Activated CD4-positive, alpha-beta T cell treated with anti-CD3 and anti-CD28 coated beads, Interleukin-2, amount 10 ng/mL, durations not matched to agents 7 days and 5 days (primary cell): Measurements from ENCODE around the gene COQ7. TPM values are rescaled to one million over a fixed set of nuclear protein-coding genes. Genes with fewer than 3 reads are reported as not detected.

Source experiments
- CTCF ChIA-PET: fragments of 350-600 bp; sonication (Branson Sonifier 250); formaldehyde crosslinking; loops from one replicate; lab custom pipeline; 2021; ENCODE audit warnings: antibody characterized with exemption; lab: Charles Lee
- POLR2A ChIA-PET: fragments of 350-600 bp; sonication (Branson Sonifier 250); formaldehyde crosslinking; loops from one replicate; lab custom pipeline; 2021; ENCODE audit warnings: antibody characterized with exemption; lab: Charles Lee
- DNase-seq: peaks from one replicate; pipeline ENCODE4 v3.0.0-alpha.2; 2020
- H3K27ac Mint-ChIP-seq: one replicate; pipeline ENCODE4 v1.8.0; 2021; ENCODE audit warnings: mild to moderate bottlenecking, moderate library complexity, mixed read lengths
- H3K27me3 Mint-ChIP-seq: one replicate; pipeline ENCODE4 v1.8.0; 2021; ENCODE audit warnings: mixed read lengths
- H3K36me3 Mint-ChIP-seq: one replicate; pipeline ENCODE4 v1.8.0; 2021; ENCODE audit warnings: low read depth, mixed read lengths
- H3K4me1 Mint-ChIP-seq: one replicate; pipeline ENCODE4 v1.8.0; 2021; ENCODE audit warnings: mixed read lengths
- H3K4me3 Mint-ChIP-seq: one replicate; pipeline ENCODE4 v1.8.0; 2021; ENCODE audit warnings: mild to moderate bottlenecking, moderate library complexity, mixed read lengths
- H3K9me3 Mint-ChIP-seq: one replicate; pipeline ENCODE4 v1.8.0; 2021; ENCODE audit warnings: mixed read lengths
- total RNA-seq, 2 experiments: library from RNA; stranded (reverse); gene quantifications; one replicate each; pipeline ENCODE4 v1.2.3, GENCODE V29; 2021

COQ7 gene
- total RNA-seq, result 10 to 100 TPM; 11.6 to 15.3 TPM

DNA sequence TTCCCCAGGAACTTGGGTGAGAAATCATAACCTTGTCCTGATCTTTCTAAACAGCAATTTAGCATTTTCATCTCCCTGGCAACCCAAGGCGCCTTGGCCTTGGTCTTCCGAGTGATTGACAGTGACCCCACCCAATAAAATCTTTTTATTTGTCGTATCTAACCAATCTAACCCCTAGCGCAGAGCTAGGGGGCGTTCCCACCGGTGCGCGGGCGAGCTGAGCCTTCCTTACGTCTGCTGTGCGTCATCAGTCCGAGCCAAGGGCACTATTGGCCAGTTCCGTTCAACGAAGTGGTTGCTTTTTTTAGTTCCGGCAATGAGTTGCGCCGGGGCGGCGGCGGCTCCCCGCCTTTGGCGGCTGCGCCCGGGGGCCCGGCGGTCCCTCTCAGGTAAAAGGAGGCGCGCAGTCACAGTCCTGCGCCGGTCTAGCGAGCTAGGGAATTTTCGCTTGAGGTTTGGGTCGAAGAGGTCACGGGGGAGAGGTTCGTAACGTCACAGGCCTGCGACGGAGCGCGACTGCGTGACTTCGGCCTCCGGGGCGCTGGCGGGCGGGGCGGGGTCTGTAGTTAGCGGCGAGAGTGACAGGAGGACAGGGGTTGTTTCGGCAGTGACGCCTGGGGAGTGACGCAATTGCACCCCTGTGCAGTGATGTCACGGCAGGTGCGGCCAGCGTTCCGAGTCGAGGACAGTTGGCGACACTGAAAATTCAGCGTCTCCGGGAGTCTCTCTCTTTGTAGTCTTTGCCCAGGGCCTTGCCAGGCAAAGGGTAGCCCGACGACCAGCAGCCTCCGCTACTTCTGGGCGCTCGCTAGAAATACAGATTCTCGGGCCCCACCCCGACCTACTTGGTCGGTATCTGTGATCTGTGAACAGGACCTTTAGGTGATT lies at the start of gene COQ7:
Gene COQ7 (plus strand): TSS at position 266 of the 888 bp plus-strand sequence. CDS start 51 bp downstream, at position 317.
- H3K4me1 Mint-ChIP-seq, result peaks cover 17% of the 10 kb centered on the region
- H3K4me3 Mint-ChIP-seq, result peak within 1 kb of the TSS; percentile 89
- H3K36me3 Mint-ChIP-seq, result no peaks in the 10 kb centered on the region
- peak within 1 kb of the TSS; percentile 100 for H3K27ac Mint-ChIP-seq
- no peaks in the 10 kb centered on the region for H3K27me3 Mint-ChIP-seq
- POLR2A ChIA-PET, result interaction anchor here (0.8 kb wide), 1 partner anchor 266 kb away, joined by 3 read pairs; the partner anchor contains the start of gene ARL6IP1
- CTCF ChIA-PET, result interaction anchor here (0.8 to 1.4 kb wide), 7 partner anchors 8 to 488 kb away, joined by 3 read pairs; partner anchors contain the start of gene VPS35L
- DNase-seq, result peak; percentile 98
- H3K9me3 Mint-ChIP-seq, result no peaks in the 10 kb centered on the region

DNA sequence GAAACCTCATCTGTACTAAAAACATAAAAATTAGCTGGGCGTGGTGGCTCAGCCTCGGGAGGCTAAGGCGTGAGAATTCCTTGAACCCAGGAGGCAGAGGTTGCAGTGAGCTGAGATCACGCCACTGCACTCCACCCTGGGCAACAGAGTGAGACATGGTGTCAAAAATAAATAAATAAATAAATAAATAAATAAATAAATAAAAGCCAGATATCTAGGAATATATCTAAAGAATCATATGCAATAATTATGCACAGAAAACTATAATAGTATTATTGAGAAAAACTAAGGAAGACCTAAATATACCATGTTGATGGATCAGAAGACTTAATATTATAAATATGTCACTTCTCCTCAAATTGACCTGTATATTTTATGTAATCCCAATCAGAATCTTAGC lies 46.7 kb upstream of the COQ7 start:
- ChIA-PET POLR2A (no interaction called here), CTCF (interaction anchor here (0.8 to 1.0 kb wide), 2 partner anchors 145 to 481 kb away, joined by 3 read pairs; no protein-coding TSS in a partner anchor)
- no peak overlapping the region for H3K27ac Mint-ChIP-seq
- H3K4me3 Mint-ChIP-seq, result no peak overlapping the region
- no peaks in the 10 kb centered on the region for H3K4me1 Mint-ChIP-seq
- DNase-seq, result no peak
- no peaks in the 10 kb centered on the region for H3K9me3 Mint-ChIP-seq
- no peaks in the 10 kb centered on the region for H3K36me3 Mint-ChIP-seq
- H3K27me3 Mint-ChIP-seq, result no peaks in the 10 kb centered on the region

DNA sequence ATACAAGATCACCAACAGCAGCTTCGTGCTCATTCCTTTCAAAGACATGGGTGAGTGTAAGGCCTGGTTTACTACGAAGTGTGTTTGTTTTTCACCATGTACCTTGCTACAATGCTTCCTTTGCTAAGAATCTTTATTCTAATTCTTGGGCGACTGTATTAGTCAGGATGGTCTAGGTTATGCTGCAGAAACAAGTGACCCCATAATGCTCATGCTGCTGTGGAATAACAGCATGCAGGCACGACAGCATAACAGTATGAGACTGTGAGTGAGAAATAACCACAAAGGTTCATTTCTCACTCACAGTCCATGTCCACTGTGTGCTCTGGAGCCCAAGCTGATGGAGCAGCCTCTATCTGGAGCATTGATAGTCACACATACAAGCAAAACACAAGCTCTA lies 45.7 kb upstream of the COQ7 start:
- Mint-ChIP-seq H3K36me3 (no peaks in the 10 kb centered on the region), H3K27me3 (no peaks in the 10 kb centered on the region), H3K9me3 (no peaks in the 10 kb centered on the region), H3K27ac (no peak overlapping the region), H3K4me1 (no peaks in the 10 kb centered on the region), H3K4me3 (no peak overlapping the region)
- DNase-seq, result no peak
- ChIA-PET CTCF (no interaction called here), POLR2A (no interaction called here)

DNA sequence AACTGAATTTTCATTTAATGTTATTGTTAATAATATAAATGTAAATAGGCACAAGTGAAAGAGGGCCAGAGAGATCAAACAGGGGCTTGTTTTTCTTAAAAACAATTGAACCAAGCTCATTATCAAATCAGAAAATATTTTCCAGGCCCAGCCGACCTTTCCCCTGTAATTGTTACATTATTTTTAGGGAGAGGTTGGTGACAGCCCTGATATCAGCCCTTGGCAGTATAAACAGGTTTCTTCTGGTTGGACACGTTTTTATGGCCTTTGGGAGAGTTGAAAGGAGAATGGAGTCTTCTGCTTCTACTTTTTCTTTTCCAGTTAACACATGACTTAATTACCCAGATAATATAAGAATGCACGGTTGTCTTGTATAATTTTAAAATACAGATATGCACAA lies 40.0 kb upstream of the COQ7 start:
- H3K27ac Mint-ChIP-seq, result no peak overlapping the region
- H3K4me3 Mint-ChIP-seq, result no peak overlapping the region
- POLR2A ChIA-PET, result no interaction called here
- DNase-seq, result no peak
- no peaks in the 10 kb centered on the region for H3K36me3 Mint-ChIP-seq
- no peaks in the 10 kb centered on the region for H3K9me3 Mint-ChIP-seq
- no peaks in the 10 kb centered on the region for H3K4me1 Mint-ChIP-seq
- no peaks in the 10 kb centered on the region for H3K27me3 Mint-ChIP-seq
- CTCF ChIA-PET, result no interaction called here

DNA sequence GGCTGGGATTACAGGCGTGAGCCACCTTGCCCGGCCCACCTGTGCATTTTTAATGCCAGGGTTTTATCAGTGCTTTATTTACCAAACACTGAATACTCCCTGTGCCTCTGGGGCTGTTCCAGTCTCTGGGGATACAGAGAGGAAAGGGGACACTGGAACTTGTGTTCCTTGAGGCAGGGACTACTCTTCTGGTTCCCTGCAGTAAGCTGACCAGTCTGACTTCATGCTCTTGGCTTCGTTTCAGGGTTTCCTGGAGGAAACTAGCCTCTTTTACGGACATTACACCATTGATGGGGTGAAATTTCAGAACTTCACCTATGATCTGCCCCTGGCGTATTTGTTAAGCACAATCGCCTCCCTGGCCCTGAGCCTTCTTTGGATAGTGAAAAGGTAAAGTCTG lies 37.4 kb upstream of the COQ7 start:
- Mint-ChIP-seq H3K36me3 (no peaks in the 10 kb centered on the region), H3K4me3 (no peak overlapping the region), H3K27me3 (no peaks in the 10 kb centered on the region), H3K4me1 (no peaks in the 10 kb centered on the region), H3K9me3 (no peaks in the 10 kb centered on the region), H3K27ac (no peak overlapping the region)
- CTCF ChIA-PET, result no interaction called here
- DNase-seq, result no peak
- POLR2A ChIA-PET, result no interaction called here

DNA sequence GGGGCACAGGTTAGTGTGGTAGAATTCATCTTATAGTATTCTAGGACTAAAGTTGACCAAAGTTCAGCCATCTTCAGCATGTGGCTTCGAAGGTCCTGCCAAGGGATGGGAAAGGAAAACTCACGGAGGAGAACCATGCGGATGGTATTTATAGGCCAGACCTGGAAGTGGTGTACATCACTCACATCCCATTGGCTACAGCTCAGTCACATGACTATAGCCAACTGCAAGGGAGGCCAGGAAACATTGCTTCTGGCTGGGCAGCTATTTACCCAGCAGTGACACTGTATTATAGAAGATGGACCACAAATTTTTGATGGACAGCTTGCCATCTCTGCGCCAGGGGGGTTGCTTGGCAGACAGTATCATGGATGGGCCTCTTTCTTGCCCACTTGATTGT lies 35.7 kb upstream of the COQ7 start:
- no peaks in the 10 kb centered on the region for H3K27me3 Mint-ChIP-seq
- ChIA-PET CTCF (no interaction called here), POLR2A (no interaction called here)
- H3K36me3 Mint-ChIP-seq, result no peaks in the 10 kb centered on the region
- no peaks in the 10 kb centered on the region for H3K4me1 Mint-ChIP-seq
- no peak for DNase-seq
- no peak overlapping the region for H3K27ac Mint-ChIP-seq
- no peak overlapping the region for H3K4me3 Mint-ChIP-seq
- peaks cover 2% of the 10 kb centered on the region for H3K9me3 Mint-ChIP-seq

DNA sequence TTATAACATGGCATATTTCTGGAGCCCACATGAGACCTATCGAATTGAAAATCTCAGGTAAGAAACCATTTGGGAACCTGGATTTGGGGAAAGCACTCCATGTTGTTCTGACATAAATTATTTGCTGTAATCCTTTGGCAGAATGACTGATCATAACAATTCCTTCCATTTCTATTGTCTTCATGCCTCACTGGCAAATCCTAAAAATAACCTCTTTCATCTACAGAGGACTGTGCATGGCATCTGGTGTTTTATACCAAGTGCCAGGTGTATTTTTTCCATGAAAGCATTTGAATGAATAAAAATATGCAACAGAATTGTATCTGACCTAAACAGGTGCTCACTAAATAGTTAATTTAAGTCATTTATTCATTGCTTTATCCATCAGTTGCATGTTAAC lies 33.7 kb upstream of the COQ7 start:
- Mint-ChIP-seq H3K4me1 (no peaks in the 10 kb centered on the region), H3K4me3 (no peak overlapping the region), H3K9me3 (peaks cover 2% of the 10 kb centered on the region), H3K36me3 (no peaks in the 10 kb centered on the region), H3K27ac (no peak overlapping the region), H3K27me3 (no peaks in the 10 kb centered on the region)
- POLR2A ChIA-PET, result no interaction called here
- DNase-seq, result no peak
- CTCF ChIA-PET, result no interaction called here

DNA sequence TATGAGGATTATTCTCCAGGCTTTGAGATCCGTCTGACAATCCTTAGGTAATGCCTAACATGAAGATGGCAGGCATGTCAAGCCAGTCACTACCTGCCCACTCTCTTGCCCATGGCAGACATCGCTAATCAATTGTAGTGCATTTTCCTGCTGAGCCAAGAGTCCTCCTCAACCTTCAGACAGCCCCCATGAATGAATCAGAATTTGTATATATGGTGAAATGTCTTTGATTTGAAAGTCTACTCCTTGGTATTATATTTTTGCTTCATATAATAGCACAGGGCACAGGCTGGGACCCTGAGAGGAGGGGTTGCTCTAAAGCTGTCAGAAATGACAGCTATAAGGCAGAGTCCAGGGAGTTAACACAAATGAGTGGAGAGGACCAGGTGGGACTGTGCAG lies 27.0 kb upstream of the COQ7 start:
- Mint-ChIP-seq H3K36me3 (no peaks in the 10 kb centered on the region), H3K4me1 (no peaks in the 10 kb centered on the region), H3K27me3 (no peaks in the 10 kb centered on the region), H3K4me3 (no peak overlapping the region), H3K9me3 (peaks cover 2% of the 10 kb centered on the region), H3K27ac (no peak overlapping the region)
- no peak for DNase-seq
- POLR2A ChIA-PET, result no interaction called here
- CTCF ChIA-PET, result no interaction called here

DNA sequence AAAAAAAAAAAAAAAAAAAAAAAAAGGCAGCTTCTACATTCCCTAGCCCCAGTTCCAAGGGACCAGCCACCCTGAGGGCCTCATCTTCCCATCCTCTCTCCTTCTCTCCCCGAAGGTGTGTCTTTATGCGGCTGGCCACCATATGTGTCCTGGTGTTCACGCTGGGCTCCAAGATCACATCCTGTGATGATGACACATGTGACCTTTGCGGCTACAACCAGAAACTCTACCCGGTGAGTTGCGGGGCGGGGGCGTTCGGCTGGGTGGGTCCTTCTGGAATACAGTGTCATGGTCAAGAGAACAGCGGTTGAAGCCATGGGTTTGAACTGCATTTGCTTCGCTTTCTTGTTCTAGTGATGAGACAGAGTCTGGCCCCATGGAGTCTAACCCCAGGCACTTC lies 22.6 kb upstream of the COQ7 start:
- H3K36me3 Mint-ChIP-seq, result no peaks in the 10 kb centered on the region
- H3K4me3 Mint-ChIP-seq, result no peak overlapping the region
- H3K27ac Mint-ChIP-seq, result no peak overlapping the region
- no peak for DNase-seq
- no peaks in the 10 kb centered on the region for H3K9me3 Mint-ChIP-seq
- CTCF ChIA-PET, result no interaction called here
- POLR2A ChIA-PET, result no interaction called here
- H3K27me3 Mint-ChIP-seq, result no peaks in the 10 kb centered on the region
- no peaks in the 10 kb centered on the region for H3K4me1 Mint-ChIP-seq

DNA sequence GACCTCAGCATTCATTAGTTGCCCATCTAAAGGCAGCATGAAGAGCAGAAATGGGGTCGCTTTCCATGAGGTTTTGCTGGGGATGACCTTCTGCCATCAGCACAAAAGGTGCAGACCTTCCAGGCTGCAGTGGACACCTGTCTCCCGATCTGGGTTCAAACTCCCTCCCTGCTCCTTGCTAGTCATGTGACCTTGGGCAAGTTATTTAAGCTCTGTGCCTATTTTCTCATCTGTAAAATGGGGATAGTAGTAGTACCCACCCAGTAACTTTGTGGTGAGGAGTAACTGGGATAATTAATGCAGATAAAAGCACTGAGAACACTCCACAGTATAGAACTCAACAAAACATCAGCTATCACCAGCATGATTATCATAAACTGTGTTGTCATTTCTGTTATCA lies 21.4 kb upstream of the COQ7 start:
- ChIA-PET POLR2A (no interaction called here), CTCF (no interaction called here)
- no peaks in the 10 kb centered on the region for H3K4me1 Mint-ChIP-seq
- DNase-seq, result no peak
- H3K9me3 Mint-ChIP-seq, result no peaks in the 10 kb centered on the region
- no peaks in the 10 kb centered on the region for H3K36me3 Mint-ChIP-seq
- no peaks in the 10 kb centered on the region for H3K27me3 Mint-ChIP-seq
- no peak overlapping the region for H3K4me3 Mint-ChIP-seq
- H3K27ac Mint-ChIP-seq, result no peak overlapping the region

DNA sequence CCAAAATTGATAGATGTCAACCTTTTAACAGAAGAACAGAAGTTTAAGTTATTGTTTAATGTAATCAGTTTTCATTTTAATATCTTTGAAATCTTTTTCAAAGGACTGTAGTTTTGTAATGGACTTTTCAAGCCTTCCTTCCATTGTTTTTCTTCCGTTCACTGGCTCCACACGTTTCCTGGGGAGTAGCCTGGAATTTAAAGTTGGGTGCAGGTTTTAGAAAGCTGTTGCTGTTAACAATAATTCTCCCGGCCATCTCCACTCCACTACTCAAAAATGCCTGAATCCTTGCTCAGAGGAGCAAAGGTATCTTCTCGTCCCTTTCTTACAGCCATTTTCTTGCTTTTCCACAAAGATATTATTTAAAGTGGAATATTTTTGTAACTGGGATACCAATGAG lies 4.7 kb upstream of the COQ7 start:
- no peak for DNase-seq
- H3K36me3 Mint-ChIP-seq, result no peaks in the 10 kb centered on the region
- no peak overlapping the region for H3K4me3 Mint-ChIP-seq
- H3K9me3 Mint-ChIP-seq, result no peaks in the 10 kb centered on the region
- H3K4me1 Mint-ChIP-seq, result peaks cover 6% of the 10 kb centered on the region
- H3K27ac Mint-ChIP-seq, result no peak overlapping the region
- ChIA-PET CTCF (no interaction called here), POLR2A (no interaction called here)
- H3K27me3 Mint-ChIP-seq, result no peaks in the 10 kb centered on the region

DNA sequence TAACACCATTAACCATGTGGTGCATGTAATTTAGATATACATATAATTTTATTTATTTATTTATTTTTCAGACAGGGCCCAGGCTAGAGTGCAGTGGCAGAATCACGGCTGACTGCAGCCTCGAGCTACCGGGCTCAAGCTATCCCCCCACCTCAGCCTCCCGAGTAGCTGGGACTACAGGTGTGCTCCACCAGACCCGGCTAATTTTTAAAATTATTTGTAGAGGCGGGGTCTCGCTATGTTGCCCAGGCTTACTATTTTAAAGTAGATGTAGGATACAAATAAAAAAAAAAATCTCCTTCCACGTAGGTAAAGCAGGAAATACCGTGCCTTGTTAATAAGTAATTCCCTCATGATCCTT lies 446 bp upstream of the COQ7 start:
- Mint-ChIP-seq H3K36me3 (no peaks in the 10 kb centered on the region), H3K4me3 (peak overlapping the region; percentile 89), H3K4me1 (peaks cover 17% of the 10 kb centered on the region), H3K27me3 (no peaks in the 10 kb centered on the region), H3K27ac (peak overlapping the region; percentile 100), H3K9me3 (no peaks in the 10 kb centered on the region)
- POLR2A ChIA-PET, result interaction anchor here (0.8 kb wide), 1 partner anchor 266 kb away, joined by 3 read pairs; the partner anchor contains the start of gene ARL6IP1
- CTCF ChIA-PET, result interaction anchor here (0.8 to 1.4 kb wide), 7 partner anchors 9 to 489 kb away, joined by 3 read pairs; partner anchors contain the start of gene VPS35L
- DNase-seq, result no peak

DNA sequence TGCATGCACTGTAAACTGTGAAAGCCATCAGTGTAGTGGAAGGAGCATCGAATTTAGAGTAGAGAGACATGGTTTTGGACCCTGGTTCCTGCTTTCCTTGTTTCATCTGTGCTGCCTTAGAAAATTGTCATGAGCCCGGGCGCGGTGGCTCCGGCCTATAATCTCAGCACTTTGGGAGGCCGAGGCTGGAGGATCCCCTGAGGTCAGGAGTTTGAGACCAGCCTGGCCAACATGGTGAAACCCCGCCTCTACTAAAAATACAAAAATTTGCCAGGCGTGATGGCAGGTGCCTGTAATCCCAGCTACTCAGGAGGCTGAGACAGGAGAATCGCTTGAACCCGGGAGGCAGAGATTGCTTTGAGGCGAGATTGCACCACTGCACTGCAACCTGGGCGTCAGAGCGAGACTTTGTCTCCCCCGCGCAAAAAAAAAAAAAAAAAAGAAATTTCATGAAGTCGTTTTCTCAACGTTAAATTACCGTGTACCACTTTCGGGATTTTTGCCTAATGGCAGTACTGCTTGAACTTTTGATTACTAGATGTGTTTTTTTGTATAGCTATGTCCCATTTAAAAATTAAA lies 912 bp downstream of the COQ7 start:
- H3K9me3 Mint-ChIP-seq, result no peaks in the 10 kb centered on the region
- CTCF ChIA-PET, result interaction anchor here (0.6 to 1.2 kb wide), 3 partner anchors 8 to 628 kb away, joined by 3 to 4 read pairs (median 3); no protein-coding TSS in a partner anchor
- no peaks in the 10 kb centered on the region for H3K36me3 Mint-ChIP-seq
- peak overlapping the region; percentile 100 for H3K27ac Mint-ChIP-seq
- DNase-seq, result no peak
- peak overlapping the region; percentile 89 for H3K4me3 Mint-ChIP-seq
- H3K4me1 Mint-ChIP-seq, result peaks cover 17% of the 10 kb centered on the region
- no peaks in the 10 kb centered on the region for H3K27me3 Mint-ChIP-seq
- POLR2A ChIA-PET, result no interaction called here
